GM19372 (cell line): Measurements from ENCODE around the gene GCNT4.
"Not testable (repeated sequence)": the region's sequence is repeated elsewhere in the genome, so short reads cannot be mapped to it uniquely, and the experiment has no call there.

Experiments
- ATAC-seq: cut with Tn5 transposase; IDR thresholded peaks from one replicate; pipeline ENCODE4 v1.9.1; 2021; ENCODE audit warnings: mild to moderate bottlenecking, low read depth, moderate library complexity; ENCODE audit not compliant: unreplicated experiment

The GCNT4 gene

GRCh38 chr5:75052192-75053053 is at the start of gene GCNT4:
GCNT4 (minus strand) TSS chr5:75052558; CDS start chr5:75030037, 22,521 bp downstream.
- ATAC-seq: peak; percentile 10

- not testable (repeated sequence) for ATAC-seq
Observed at GRCh38 chr5:75095956-75096355, 43.6 kb upstream of the GCNT4 start.

- no peak for ATAC-seq
Observed at GRCh38 chr5:75091597-75091996, 39.2 kb upstream of the GCNT4 start.

GRCh38 chr5:75089662-75090061 is 37.3 kb upstream of the GCNT4 start:
- no peak for ATAC-seq

- no peak for ATAC-seq
Observed at GRCh38 chr5:75089137-75089536, 36.8 kb upstream of the GCNT4 start.

- ATAC-seq: no peak
Observed at GRCh38 chr5:75088648-75089047, 36.3 kb upstream of the GCNT4 start.

- no peak for ATAC-seq
Observed at GRCh38 chr5:75081510-75081909, 29.2 kb upstream of the GCNT4 start.

- ATAC-seq: not testable (repeated sequence)
Observed at GRCh38 chr5:75079346-75079745, 27.0 kb upstream of the GCNT4 start.

- ATAC-seq: no peak
Observed at GRCh38 chr5:75078027-75078426, 25.7 kb upstream of the GCNT4 start.

- no peak for ATAC-seq
Observed at GRCh38 chr5:75072061-75072460, 19.7 kb upstream of the GCNT4 start.

GRCh38 chr5:75071100-75071499 is 18.7 kb upstream of the GCNT4 start:
- ATAC-seq: no peak

- ATAC-seq: no peak
Observed at GRCh38 chr5:75067434-75067833, 15.1 kb upstream of the GCNT4 start.

GRCh38 chr5:75062925-75063531 is 10.7 kb upstream of the GCNT4 start:
- no peak for ATAC-seq

GRCh38 chr5:75059912-75060545 is 7.7 kb upstream of the GCNT4 start:
- ATAC-seq: no peak

- ATAC-seq: no peak
Observed at GRCh38 chr5:75058986-75059535, 6.7 kb upstream of the GCNT4 start.

- no peak for ATAC-seq
Observed at GRCh38 chr5:75057561-75057960, 5.2 kb upstream of the GCNT4 start.

- ATAC-seq: no peak
Observed at GRCh38 chr5:75055727-75056144, 3.4 kb upstream of the GCNT4 start.

- no peak for ATAC-seq
Observed at GRCh38 chr5:75054134-75054930, 2.0 kb upstream of the GCNT4 start.

- ATAC-seq: peak; percentile 25
Observed at GRCh38 chr5:75053304-75054133, 1.2 kb upstream of the GCNT4 start.

GRCh38 chr5:75053054-75053303 is 621 bp upstream of the GCNT4 start:
- peak; percentile 35 for ATAC-seq
